GM18498 (cell line): ENCODE measurements around the gene RIT2.

Source experiments
- ATAC-seq: cut with Tn5 transposase; IDR thresholded peaks from one replicate; pipeline ENCODE4 v1.9.1; 2021; ENCODE audit warnings: mild to moderate bottlenecking, moderate library complexity; ENCODE audit not compliant: unreplicated experiment

The RIT2 gene

DNA sequence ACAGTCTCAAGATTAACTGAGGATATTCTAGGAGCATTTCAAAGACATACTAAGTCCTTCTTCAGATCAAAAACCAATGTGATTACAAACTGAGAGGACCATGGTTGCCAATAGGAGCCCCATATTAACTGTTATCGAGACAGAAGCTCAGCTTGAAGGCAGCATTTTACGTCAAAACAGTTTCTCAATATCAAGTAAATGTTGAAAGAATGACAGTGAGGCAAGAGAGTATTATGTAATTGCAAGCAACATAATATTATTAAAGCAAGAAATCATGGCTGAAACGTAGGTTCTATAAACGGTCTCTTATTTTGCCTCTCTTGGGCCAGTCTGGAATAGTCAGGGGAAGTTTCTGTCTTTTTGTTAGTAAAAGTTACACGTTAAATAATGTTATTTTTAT is 22.9 kb downstream of the RIT2 start:
- no peak for ATAC-seq

- ATAC-seq: no peak
Observed at GRCh38 chr18:43081396-43081795, 34.1 kb downstream of the RIT2 start.

- ATAC-seq: no peak
Observed at GRCh38 chr18:43080671-43081070, 34.8 kb downstream of the RIT2 start.

DNA sequence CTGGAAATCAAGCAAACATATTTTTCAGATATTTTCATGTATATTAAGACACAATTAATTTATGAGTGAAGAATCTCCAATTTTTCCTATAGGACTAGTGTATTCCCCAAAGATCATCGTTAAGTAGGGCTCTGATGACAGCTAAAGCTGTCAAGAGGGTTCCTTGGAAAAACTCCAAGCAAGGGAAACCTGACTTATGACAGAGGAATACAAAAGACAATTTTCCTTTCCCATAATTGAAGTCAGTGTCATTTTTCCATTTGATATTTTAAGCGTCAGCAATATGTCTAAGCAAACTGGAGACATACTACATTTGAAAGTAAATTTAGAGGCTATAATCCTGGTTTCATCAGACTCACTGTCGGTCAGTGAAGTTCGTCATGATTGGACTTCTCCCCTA is 36.1 kb downstream of the RIT2 start:
- ATAC-seq: no peak

DNA sequence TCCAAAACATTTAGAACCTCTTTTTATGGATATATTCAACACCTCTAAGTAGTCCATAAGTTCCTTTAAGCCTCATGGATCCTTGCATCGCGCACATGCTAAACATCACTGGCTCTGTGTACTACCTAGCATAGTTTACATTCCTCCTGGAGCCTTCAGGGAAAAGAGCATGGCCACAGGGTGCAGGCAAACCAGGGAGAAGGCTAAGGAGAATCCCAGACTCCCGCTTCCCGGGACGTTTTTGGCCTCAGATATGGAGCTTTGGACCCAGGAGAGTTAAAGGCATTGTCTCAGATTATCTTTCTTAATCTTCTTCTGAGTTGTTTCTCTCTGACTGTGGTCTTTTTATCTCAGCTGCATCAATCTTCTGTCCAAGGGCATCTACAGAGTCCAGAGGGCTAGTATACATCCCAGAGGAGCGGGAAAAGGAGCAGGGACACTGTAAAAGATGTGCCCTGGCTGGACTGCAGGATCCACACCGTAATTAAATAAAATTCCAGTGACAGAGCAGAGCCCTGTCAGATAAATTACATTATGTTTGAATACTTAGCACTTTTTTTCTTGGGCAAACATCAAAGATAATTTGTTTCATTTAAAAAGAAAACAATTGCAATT is 36.9 kb downstream of the RIT2 start:
- ATAC-seq: no peak

- no peak for ATAC-seq
Observed at GRCh38 chr18:43077510-43078308, 37.8 kb downstream of the RIT2 start.

DNA sequence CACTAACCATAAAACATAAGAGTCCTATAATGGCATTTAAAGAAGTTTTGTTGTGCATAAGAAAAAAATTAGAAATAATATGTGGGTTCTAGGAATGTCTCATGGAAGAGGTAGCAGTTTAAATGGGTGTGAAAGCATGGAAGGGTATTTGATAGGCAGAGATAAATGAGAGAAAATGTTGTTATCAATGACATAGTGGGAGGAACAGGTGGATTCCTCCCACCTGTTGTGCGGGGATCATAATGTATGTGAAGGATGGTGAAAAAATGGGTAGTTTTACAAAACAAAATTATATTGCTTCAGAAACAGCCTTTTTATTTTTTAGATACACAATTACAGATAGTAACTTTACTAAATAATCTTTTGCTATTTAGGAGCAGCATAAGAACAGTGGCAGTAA is 41.7 kb downstream of the RIT2 start:
- ATAC-seq: no peak

DNA sequence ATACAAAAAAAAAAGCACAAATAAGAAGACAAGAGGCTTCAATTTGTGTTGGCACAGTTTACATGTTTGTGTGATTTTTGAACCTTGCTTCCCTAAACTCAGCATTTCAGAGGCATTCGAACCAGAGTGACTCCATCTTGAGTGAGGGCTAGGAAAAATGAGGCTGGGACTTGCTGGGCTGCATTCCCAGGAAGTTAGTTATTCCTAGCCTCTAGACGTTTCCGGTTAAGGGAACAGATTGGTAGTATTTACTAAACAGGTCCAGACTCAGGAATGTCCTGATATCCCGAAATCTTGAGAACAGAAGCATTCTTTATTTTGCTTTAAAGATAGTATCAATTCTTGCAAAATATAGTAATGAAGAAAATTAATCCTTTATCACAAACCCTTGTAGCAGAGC is 46.7 kb downstream of the RIT2 start:
- ATAC-seq: no peak

- ATAC-seq: no peak
Observed at GRCh38 chr18:43067570-43067969, 47.9 kb downstream of the RIT2 start.

GRCh38 chr18:43061816-43062215 is 53.7 kb downstream of the RIT2 start:
- no peak for ATAC-seq

- ATAC-seq: no peak
Observed at GRCh38 chr18:43061318-43061717, 54.2 kb downstream of the RIT2 start.

GRCh38 chr18:43060020-43060419 is 55.5 kb downstream of the RIT2 start:
- no peak for ATAC-seq

- no peak for ATAC-seq
Observed at GRCh38 chr18:43054815-43055519, 60.5 kb downstream of the RIT2 start.

DNA sequence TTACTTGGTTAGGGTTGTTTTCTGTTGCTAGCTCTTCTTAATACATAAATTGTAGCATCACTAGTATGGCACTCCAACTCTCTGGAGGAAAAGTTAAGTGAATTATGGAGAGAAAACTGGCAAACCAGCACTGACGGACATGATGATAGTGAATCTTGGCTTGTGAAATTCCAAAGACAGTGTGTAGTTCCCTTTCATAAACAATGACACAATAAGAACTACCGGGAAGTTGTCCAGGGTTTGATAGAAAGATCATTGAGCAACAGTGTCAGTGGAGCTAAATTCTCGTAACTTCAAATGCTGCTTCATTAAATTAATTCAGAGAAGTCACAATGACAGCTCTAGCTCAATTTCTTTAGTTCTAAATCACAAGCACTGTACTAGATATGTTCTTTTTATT is 66.5 kb downstream of the RIT2 start:
- ATAC-seq: no peak

DNA sequence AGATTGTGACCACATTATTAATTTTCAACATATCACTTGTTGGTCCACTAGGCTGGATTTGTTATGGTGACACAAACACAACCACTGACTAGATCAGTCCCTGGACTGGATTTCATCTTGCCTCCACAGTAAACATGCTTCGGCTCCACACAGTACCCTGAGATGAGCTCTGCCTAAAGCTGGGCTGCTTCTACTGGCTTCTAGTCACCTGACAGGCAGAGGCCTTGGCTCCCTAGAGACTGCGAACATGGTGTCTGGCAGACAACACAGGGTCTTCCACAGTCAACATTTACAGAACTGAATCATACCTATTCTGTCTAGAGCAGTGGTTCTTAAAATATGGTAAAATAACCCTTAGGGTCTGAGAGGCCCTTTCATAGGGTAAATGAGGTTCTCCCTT is 69.2 kb downstream of the RIT2 start:
- ATAC-seq: no peak

- ATAC-seq: no peak
Observed at GRCh38 chr18:43043626-43044025, 71.9 kb downstream of the RIT2 start.

DNA sequence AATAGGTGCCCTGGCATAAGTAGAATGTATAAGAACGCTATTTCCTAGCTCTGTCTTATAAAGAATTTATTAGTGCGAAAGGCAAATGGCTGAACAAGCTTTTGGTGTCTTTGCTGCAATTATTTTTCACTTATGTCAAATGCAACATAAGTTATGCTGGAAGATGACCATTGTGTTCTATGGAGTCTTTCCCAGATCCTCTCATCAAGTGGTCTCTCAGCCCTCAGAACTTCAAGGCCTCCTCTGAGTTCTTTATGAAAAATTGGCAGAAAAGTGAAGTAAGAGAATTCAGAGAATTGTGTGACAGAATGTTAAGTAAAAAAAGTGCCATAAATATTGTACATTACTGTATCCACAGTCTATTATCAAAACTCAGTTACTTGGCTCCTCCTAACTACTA is 75.2 kb downstream of the RIT2 start:
- no peak for ATAC-seq

DNA sequence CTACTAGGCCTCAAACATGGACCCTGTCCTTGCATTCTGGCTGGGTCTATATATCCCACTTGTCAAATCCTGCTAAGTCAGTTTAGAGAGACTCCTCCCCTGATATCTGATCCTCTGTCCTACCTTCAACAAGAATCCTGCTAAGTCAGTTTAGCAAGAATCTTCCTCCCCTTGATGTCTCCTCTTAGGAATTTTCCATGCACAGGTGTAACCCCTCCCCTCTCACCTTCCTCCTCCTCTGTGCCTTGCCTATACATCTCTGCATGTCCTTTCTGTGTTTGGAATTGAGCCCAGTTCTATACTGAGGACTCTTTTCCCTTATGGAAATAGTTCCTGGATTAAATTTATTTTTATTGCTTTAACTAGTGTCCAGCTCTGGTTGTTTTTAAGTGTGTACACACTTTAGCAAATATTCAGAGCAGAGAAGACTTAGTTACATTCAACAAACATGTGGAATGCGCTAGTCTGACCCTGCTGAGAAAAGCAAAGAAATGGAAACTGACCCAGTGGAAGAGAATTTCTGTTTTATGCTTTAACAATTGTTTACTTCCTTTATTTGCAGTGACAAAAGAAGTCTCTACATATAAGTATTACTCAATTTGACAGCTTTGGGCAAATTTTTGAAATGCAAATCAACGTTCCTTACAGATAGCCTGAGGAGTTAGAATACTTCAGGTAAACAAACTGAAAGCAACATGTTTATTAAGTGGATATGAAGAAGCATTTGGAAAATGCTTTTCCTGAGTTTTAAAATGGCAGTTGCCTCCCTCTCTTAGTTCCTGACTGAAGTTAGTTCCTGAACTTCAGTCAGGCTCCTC is 80.6 kb downstream of the RIT2 start:
- no peak for ATAC-seq

DNA sequence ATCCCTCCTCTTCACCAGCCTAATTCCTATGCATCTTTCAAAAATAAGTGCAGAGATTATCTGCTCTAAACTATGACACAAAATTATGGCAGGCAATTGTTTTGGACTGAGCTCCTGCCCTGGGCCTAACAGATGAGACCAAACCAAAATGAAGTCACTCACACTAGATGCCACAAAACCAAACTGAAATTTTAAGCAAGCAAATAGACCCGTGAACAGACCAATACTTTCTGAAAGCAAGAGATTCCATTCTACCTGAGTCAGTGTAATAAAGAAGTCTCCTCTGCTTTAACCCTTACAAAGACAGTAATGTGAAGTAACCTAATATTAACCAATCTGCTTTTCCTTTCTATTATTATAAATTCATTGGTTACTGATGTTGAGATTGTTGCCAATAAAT is 84.3 kb downstream of the RIT2 start:
- ATAC-seq: no peak

DNA sequence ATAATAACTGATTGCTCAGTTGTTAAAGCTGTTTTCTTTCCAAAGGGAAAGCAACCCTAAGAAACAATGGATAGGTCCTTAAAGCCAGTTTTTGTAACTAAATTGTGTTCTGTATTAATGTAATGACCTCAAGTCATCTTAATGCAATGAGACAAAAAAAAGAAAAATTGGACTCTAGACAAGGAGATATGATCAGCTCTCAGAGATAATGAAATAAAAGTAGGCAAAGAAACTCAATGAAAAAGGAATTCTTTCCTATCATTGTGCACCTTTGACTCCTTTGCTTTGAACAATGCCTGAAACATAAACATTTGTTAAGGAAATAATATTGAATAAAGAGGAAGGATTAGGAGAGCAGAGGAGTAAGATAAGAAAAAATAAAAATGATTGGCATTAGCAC is 86.1 kb downstream of the RIT2 start:
- no peak for ATAC-seq

- ATAC-seq: no peak
Observed at GRCh38 chr18:43022874-43023273, 92.6 kb downstream of the RIT2 start.
